Hypothalamus (tissue), 51 donors: ENCODE results near the gene GALNTL6.

Experiments
- DNase-seq, 51 donors: peaks; one replicate each; lab custom pipeline; 2025; lab: John Stamatoyannopoulos, UW

GALNTL6 gene

DNA sequence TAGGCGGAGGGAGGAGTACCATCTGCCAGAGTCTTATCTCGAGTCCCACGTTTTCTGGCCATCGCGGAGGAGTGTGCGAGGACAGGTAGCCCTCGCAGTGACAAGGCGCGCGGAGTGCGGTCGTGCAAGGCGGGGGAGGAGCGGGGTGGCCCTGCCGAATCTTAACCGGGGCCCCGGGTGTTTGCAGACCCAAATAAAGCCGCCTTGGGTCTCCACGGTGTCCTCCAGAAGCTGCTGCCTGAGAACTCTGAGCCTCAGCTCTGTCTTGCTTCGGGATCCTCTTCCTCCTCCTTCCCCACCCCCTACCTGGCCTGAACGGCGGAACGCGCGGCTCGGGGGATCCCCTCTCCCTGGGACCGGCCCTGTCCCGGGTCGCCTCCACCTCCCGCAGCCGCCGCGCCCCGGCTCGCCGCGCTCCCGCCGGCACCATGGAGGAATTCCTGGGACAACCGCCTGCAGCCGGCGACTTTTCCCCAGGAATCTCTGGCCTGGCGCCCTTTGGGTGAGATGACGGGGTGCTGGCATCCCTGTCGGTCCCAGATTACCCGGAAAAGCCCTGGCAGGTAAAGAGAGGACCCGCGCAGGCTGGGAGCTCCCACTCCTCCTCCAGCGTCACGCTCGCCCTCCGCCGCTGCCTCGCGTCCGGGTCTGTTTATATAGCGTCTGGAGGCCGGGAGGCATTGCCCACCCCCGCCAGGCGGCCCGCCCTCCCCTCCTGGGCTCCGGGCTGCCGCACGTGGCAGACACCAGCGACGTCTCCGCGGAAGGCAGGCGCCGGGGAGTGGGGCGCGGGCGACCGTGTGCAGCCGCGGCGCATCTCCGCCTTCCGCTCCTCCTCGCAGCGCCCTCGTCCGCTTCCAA is at the start of gene GALNTL6:
GALNTL6 (plus strand) TSS at position 740 of the 861 bp plus-strand sequence.
- DNase-seq: peak in 17 of 51 donors; percentile 5 to 69 (median 17)

DNA sequence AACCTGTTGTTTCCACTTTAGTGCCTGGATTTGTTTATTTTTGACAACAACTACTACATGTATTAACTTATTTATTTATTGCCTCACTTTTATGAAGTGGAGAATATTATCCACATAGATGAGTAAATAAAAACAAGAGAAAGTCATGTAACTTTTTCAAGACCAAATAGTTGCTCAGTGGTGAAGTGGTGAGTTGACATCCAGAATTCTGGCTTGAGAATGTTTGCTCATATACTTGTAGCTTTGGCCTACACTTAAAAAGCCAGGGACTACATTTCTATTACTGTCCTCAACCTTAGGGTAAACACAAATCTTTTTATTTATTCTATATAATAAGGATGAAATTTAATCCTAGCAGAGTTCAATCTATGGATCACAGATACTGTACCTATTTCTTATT is 47.7 kb upstream of the GALNTL6 start:
- no peak for DNase-seq

DNA sequence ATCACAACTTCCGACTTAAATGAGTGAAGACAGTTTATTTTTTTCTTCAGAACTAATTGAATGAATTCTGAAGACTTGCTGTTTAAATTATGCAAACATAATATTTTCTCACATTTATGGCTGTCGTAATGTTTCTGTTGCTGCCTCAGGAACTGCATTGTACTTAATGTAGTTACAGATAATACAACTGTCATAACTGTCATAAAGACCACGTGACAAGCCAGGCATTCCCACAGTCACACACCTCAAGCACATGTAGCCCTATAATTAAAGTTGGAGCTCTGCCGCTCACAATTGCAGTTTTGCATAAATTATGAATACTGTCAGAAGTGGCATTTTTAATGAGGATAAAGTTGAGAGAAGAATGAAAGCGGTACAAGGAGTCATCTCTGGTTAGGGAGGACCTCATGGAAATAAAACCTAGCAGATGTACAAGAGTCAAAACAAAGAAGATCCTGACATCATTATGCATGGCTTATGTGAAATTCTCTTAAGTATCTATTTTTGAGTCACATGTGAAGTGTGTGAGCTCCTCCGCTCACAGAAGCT is 38.5 kb upstream of the GALNTL6 start:
- DNase-seq: no peak

DNA sequence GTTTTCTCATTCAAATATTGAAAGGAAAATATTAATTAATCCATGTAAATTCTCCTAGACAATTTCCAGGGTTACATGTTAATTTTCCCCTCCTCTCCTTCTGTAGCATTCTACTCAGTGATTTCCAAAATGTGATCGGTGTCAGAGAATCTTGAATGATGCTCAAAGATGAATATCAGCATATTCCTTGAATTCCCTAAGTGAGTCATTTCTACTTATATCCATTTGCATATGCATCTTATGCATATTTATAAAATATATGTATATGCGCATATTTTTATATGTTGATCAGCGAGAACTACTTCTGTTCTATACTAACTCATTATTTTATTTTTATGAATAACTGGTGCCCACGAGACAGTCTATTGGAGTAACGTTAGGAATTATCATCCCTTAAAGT is 33.9 kb upstream of the GALNTL6 start:
- no peak for DNase-seq

DNA sequence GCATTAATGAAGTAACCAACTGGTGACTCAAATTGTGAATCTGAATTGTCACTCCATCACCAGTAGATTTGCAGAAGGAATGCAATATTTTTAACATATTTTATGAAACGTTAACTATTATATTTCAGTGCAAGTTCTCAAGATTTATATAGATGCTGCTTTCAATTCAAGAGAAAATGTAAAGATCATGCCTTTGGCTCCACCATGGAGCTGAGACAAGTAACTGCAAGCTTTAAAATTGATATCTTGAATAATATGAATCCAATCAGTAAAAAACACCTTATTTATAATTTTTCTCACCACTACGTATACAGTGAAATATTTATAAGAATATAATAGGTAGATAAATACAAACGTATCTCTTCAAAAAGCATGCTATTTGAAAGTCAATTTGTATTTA is 27.8 kb upstream of the GALNTL6 start:
- no peak for DNase-seq

DNA sequence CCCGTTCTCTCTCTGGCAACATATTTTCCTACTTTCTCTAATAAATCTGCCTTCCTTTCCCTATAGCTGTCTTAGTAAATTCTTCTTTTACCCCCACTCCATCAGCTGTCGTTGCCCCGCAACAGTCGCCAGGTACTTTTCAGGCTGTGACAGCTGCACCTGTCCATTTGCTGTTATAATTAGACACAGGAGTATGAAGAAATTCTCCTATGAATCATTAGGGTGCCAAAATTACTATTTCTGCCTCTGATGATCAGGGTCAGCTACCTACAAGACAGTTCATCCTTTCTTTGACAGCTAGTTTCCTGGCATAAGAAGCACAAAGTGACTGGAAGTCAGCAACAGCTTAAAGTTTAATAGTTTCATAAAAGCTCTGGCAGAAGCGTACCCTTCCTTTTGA is 19.5 kb upstream of the GALNTL6 start:
- DNase-seq: no peak

DNA sequence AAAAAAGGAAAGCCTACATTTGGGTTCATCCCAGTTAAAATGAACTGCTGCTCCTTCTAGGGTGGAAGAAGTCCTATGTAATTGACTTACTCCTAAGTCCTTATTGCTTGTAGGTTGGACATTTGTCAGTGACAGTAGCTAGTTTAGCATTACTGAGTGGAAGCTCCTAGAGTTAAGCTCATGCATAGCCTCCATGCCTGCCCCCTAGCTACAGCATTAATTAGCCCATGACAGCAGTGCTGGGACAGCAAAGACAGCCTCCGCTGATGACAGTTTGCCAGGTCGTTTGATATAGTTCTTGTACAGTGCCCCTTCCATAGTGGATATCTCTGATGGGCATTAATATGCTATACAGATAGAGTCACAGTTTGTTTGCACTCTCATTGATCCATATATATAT is 18.7 kb upstream of the GALNTL6 start:
- no peak for DNase-seq

DNA sequence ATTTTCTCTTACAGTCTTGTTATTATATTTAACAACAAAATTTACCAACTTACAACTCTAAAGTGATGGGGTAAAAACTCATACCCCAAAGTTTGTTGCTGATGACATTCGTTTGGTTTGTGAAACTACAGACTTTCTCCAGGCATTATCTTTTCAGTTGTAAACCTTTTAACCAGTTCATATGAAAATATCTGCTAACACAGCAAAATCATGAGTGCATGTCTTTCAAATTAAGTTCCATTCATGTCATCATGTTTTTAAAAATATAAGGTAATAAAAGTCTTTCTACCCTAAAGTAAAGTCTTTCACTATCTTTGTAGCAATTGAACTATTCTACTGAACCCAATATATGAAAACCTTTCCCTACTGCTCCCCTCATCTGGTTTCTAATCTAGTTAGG is 3.4 kb upstream of the GALNTL6 start:
- no peak for DNase-seq

DNA sequence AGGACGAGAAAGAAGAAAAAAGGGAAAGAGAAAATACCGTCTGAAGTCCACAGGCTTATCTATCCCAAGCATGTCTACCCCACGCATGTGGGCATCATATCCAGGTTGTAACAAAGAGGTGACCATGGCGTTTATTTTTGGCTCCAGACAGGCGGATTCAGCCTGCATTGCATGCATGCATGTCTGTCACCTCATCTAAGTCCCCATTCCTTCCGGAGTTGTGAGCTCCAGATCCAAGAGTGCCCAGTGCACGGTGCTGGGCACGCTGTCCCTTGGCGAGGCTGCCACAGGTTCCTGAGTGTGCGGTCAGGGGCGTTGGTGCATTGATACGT is 905 bp upstream of the GALNTL6 start:
- DNase-seq: peak in 1 of 51 donors; percentile 65

DNA sequence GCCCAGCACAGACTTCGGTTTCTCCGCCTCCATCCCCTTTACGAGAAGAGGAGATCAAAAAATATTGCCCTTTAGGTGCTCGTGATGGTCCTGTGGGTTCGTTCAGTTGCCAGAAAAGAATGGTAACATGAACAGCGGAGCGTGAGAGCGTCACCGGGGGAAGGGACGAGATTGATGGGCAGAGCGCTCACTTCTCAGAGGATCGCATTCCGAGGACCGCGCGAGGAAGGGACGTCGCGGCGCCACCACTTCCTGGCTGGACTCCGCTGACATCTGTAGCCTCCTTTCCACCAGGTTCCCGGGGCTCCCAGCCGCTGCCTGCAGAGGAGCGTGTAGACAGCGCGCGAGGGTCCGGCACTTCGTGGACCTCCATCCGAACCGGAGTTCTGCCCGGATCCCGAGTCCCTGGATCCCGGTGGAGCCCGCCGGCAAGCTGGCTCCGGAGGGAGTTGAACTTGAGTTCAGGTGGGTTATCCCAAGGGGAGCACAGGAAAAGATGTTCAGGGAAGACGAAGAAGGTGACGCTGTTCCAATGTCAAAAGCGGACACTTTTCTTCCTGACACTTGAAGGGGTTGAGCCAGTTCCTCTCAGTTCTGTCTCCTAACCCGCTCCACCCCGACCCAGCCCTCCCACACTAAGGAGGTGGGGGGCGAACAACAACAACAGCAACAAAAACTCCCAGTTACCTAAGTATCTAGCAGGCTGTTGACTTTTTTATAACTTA is 484 bp downstream of the GALNTL6 start:
- DNase-seq: peak in 9 of 51 donors; percentile 4 to 68 (median 17)

DNA sequence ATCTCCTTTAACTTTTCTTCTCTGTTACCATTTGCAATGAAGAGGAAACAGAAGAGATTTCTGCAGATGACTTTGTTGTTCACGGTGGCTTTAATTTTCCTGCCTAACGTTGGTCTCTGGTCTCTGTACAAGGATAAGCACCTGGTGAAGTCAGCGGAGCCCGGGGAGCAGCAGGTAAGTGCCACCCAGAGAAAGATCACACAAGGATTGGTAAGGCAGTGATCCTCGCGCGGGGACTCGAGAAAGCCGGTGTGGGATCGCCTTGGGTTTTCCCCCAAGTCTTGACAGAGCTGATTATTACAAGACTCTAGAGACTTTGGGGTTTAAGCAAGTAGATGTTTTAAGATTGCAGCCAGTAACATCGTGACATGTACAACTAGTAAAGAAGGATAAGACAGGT is 1.3 kb downstream of the GALNTL6 start:
- DNase-seq: peak in 1 of 51 donors; percentile 39

DNA sequence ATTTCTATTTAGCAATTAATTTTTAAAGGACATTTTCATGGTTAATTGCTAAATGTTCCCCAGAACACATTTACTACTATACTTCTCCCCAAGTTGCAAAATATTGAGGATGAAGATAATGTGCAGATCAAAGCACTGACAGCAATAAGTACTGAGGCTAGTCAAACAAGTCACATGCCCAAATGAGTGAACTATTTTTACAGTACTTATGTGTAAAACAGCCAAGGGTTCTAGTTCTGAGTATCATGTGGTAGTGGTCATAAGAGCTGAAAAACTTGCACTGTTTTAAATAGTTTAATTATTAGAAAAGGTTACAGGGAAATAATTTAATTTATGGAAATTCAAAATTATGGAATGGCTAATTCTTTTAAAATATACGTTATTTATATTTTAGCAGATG is 3.8 kb downstream of the GALNTL6 start:
- no peak for DNase-seq

DNA sequence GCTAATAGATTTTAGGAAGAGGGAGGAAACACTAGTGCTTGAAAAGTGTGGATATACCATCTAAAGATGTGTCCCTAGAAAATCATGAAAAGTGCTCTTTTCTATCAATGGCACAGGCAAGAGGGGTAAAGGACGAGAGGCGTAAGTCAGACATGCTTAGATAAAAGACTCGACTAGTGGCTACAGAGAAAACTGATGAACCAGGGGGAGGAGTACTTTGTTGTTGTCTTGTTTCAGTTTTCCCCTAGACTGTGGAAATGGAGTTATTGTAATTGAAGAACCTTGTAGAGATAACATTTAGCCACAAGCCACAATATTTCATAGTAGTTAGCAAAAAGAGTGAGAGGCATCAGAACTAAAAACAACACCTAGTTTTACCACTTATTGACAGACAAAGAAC is 21.4 kb downstream of the GALNTL6 start:
- no peak for DNase-seq

DNA sequence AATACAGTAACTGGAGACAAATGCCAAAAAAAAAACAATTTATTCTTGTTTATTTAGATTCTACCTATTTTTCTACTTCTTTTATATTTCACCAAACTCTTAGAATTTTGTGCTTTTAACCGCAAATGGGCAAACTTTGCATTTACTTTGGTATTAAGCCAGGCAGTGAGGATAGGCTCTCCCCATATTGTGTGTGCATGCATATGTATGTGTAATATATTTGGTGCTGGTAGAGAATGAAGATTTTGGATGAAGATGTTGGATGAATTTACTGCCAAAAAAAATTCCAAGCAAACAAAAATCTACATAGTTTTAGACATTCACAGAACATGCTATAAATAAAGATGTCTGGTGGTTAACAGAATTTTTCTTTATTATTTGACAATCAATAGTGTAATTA is 30.3 kb downstream of the GALNTL6 start:
- no peak for DNase-seq

DNA sequence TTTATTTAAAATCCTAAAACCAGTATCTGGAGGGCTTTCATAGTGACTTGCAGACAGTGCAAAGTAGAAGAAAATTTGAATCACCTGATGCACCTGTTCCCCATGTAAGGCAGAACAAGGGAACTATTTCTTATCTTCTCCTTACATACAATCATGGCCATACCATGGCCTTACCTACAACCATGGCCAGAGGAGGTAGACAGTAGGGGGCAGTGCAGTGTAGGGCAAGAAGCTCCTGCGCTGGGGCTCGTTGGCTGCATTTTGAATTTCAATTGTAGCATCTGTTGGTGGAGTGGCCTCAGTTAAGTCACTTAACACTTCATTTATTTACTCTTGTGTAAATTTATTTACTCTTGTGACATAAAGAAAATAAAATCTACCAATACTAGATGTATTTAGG is 33.0 kb downstream of the GALNTL6 start:
- peak in 3 of 51 donors; percentile 3 to 6 (median 5) for DNase-seq

DNA sequence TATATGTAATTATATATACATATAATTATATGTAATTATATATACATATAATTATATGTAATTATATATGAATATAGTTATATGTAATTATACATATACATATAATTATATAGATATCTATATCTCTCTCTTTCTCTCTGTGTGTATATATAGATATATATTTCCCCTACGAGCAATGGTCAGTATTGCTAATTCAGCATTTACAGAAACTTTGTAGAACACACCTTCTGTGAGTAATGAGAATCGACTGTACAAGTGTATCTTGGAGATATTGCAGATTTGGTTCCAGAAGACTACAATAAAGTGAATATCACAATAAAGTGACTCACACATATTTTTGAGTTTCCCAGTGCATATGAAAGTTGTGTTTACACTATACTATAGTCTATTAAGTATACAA is 33.7 kb downstream of the GALNTL6 start:
- DNase-seq: no peak

DNA sequence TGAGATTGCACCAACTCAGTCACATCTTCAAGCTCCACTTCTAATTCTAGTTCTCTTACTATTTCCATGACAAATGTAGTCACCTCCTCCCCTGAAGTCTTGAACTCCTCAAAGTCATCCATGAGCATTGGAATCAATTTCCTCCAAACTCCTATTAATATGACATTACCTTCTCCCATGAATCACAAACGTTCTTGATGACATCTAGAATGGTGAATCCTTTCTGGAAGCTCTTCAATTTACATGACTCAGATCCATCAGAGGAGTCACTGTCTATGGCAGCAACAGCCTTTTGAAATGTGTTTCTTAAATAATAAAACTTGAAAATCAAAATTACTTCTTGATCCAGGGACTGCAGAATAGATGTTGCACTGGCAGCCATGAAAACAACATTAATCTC is 34.5 kb downstream of the GALNTL6 start:
- no peak for DNase-seq

DNA sequence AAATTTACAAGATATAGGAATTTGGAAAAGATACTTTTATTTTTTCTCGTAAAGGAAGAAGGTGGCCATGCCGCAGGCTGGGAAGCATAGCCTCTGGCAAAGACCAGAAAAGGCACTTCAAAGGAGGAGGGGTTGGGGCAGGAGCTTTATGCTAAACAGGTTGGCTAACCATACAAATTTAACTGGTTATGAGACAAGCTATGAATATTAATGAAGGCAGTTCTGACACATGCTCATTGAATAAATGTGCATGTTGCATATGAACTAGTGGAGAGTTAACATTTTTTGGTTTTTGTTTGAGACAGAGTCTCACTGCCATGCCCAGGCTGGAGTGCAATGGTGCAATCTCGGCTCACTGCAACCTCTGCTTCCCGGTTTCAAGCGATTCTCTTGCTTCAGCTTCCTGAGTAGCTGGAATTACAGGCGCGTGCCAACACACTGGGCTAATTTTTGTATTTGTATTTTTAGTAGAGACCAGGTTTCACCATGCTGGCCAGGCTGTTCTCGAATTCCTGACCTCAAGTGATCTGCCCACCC is 36.5 kb downstream of the GALNTL6 start:
- DNase-seq: no peak

DNA sequence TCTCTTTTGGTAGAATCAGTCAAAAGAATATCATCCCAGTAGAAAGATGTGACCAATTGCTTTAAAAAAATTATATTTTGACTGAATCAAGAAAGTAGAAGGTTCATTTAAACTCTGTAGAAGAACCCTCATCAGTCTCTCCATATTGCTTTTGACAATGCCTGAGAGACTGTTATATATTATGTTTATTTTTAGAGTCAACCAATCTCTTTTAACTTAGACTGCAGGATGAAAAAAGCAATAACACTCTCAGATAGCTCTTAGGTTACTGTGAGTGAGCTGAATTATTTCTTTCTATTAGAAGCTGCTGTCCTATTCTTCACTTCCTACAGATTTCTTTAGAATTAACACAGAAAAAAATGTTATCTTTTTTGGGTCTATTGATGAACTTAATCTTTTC is 38.1 kb downstream of the GALNTL6 start:
- DNase-seq: no peak

DNA sequence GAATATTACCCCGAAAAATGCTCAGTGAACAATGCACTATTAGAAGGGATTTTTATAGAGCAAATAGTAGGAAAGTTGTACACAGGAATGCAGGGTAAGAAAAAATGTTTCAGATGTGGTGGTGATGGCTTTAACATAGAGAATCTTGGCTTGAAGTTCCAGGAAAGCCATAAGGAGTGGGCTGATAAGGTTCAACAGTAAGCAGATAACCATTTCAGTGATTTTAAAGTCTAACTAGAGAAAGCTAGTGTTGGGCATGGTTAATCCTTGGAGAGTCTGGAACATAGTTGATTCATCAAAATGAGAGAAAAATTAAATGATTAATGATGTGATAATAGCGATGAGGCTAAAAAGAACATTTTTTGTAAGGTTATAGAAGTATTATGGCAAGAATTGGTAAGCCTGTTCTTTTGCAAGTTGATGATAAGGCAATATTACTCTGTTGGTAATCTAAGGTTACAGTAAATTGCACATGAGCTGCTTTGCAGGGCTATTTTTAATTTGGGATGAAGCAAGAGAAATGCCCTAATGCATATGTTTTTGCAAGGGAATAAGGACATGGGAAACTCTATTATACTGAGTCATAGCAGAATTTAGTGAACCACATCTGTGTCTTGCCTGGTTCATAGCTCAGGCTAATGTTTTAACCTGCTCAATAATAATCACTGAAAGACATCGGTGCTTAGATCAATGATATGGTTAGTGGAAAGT is 44.3 kb downstream of the GALNTL6 start:
- DNase-seq: no peak

DNA sequence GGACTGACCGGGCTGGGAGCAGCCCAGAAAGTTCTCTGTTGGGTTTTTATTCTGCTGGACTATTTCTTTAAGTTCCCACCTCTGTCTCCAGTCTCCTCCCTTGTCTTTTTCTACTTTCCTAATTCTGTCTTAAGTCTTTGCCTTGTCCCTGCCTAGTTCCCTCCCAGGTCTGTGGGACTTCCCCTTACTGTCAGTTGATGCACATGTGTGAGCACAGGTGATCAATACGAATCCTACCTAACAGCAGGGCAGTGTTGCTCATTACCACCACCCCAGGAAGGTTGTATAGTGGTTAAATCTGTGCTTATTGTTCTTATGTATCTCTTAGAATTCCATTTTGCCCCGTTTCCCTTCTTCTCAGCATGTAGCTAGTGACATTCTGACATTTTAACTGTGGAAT is 62.1 kb downstream of the GALNTL6 start:
- DNase-seq: no peak
